Kidney (tissue), 14 donors: ENCODE measurements around the gene PPP1R18. TPM values are rescaled to one million over a fixed set of nuclear protein-coding genes. Genes with fewer than 3 reads are reported as not detected.

Source experiments
- DNase-seq, 5 donors: peaks; one replicate each; pipeline ENCODE4 v3.0.0-alpha.2; 2013 to 2020
- FAIRE-seq: peaks from 2 replicates; lab custom pipeline; 2012; peaks lifted over from hg19 to GRCh38; lab: Jason Lieb, UNC
- H3K27ac ChIP-seq, 2 donors: one replicate each; pipeline ENCODE4 v1.7.0; 2013; ENCODE audit warnings: low read depth in 2 of 2, low read length in 2 of 2, inconsistent platforms in 1 of 2
- H3K27me3 ChIP-seq: one replicate; pipeline ENCODE4 v1.7.1; 2013; ENCODE audit warnings: low read length, inconsistent platforms; ENCODE audit not compliant: control insufficient read depth, insufficient read depth
- H3K36me3 ChIP-seq, 3 donors: one replicate each; pipeline versions ENCODE4 v1.7.0 to v1.7.1; 2013; ENCODE audit warnings: low read length in 3 of 3, control low read depth in 1 of 3, inconsistent platforms in 1 of 3; ENCODE audit not compliant: insufficient read depth in 3 of 3, control insufficient read depth in 2 of 3
- H3K4me1 ChIP-seq, 3 donors: one replicate each; pipeline versions ENCODE4 v1.7.0 to v1.7.1; 2013; ENCODE audit warnings: low read length in 3 of 3, inconsistent platforms in 1 of 3, low read depth in 1 of 3; ENCODE audit not compliant: control insufficient read depth in 2 of 3, insufficient read depth in 2 of 3
- H3K4me3 ChIP-seq, 3 donors: one replicate each; pipeline versions ENCODE4 v1.7.0 to v1.8.1; 2013; ENCODE audit warnings: low read length in 3 of 3, control low read depth in 1 of 3, inconsistent platforms in 1 of 3
- H3K9ac ChIP-seq, 3 donors: one replicate each; pipeline versions ENCODE4 v1.7.0 to v1.7.1; 2013; ENCODE audit warnings: low read length in 3 of 3, control low read depth in 1 of 3, inconsistent platforms in 1 of 3
- H3K9me3 ChIP-seq, 3 donors: one replicate each; pipeline versions ENCODE4 v1.7.0 to v1.7.1; 2013; ENCODE audit warnings: low read length in 3 of 3, control low read depth in 1 of 3, inconsistent platforms in 1 of 3; ENCODE audit not compliant: control insufficient read depth in 2 of 3, insufficient read depth in 1 of 3
- intact Hi-C: fragments of 100-400 bp; cut with DNase I; formaldehyde crosslinking; loops from one replicate; pipeline ENCODE4 v1.11.1; 2022
- polyA plus RNA-seq: library from polyadenylated mRNA; stranded (reverse); fragments of 350-450 nt; fragmentation: Illumina TruSeq; extraction: RNeasy Lipid Tissue Mini Kit (QIAGEN cat#74804); gene quantifications from one replicate; pipeline ENCODE4 v1.2.3, GENCODE V29; 2014; ENCODE audit warnings: low read depth, low replicate concordance; ENCODE audit not compliant: insufficient read depth
- total RNA-seq: library from RNA; stranded (reverse); fragmentation: NEBNext Ultra II Directional; extraction: Animal tissue kit (Norgen Biotek cat#: 25700); gene quantifications from one replicate; pipeline ENCODE4 v1.2.1, GENCODE V29; 2021
- TF ChIP-seq, protein P1 (sequence below): IDR thresholded peaks from 3 replicates; pipeline ENCODE4 v1.5.1; 2012; ENCODE audit warnings: mild to moderate bottlenecking, moderate library complexity, borderline replicate concordance; ENCODE audit not compliant: insufficient read depth; ENCODE audit errors: extremely low read depth
- donor health status: control.
- donor health status: control.
- donor health status: control.
- donor health status: control.
- donor health status: control.
- donor health status: DM: yes; HTN: yes; CAD: no.
- donor health status: Normal renal cell carcinoma (clear cell type).

The PPP1R18 gene
- total and polyA plus RNA-seq, 2 donors from 2014 or later: 17.1 to 51.9 TPM

- TF ChIP-seq, protein P1, sequence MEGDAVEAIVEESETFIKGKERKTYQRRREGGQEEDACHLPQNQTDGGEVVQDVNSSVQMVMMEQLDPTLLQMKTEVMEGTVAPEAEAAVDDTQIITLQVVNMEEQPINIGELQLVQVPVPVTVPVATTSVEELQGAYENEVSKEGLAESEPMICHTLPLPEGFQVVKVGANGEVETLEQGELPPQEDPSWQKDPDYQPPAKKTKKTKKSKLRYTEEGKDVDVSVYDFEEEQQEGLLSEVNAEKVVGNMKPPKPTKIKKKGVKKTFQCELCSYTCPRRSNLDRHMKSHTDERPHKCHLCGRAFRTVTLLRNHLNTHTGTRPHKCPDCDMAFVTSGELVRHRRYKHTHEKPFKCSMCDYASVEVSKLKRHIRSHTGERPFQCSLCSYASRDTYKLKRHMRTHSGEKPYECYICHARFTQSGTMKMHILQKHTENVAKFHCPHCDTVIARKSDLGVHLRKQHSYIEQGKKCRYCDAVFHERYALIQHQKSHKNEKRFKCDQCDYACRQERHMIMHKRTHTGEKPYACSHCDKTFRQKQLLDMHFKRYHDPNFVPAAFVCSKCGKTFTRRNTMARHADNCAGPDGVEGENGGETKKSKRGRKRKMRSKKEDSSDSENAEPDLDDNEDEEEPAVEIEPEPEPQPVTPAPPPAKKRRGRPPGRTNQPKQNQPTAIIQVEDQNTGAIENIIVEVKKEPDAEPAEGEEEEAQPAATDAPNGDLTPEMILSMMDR: no peak
- FAIRE-seq: no peak
- H3K36me3 ChIP-seq: no peaks in the 10 kb centered on the region
- peak overlapping the region; percentile 77 to 88 (median 79) for H3K4me3 ChIP-seq
- H3K27ac ChIP-seq: peak overlapping the region; percentile 97 to 98
- peak in 1 of 5 donors; percentile 76 for DNase-seq
- H3K9me3 ChIP-seq: no peaks in the 10 kb centered on the region
- H3K4me1 ChIP-seq: peaks cover 3 to 20% (median 18%) of the 10 kb centered on the region in 3 donors
- intact Hi-C loops: no loop called here
- peak overlapping the region in 2 of 3 donors; percentile 91 to 94 for H3K9ac ChIP-seq
- H3K27me3 ChIP-seq: no peaks in the 10 kb centered on the region
Measured at GRCh38 chr6:30685157-30686008, 1.1 kb downstream of the PPP1R18 start.

DNA sequence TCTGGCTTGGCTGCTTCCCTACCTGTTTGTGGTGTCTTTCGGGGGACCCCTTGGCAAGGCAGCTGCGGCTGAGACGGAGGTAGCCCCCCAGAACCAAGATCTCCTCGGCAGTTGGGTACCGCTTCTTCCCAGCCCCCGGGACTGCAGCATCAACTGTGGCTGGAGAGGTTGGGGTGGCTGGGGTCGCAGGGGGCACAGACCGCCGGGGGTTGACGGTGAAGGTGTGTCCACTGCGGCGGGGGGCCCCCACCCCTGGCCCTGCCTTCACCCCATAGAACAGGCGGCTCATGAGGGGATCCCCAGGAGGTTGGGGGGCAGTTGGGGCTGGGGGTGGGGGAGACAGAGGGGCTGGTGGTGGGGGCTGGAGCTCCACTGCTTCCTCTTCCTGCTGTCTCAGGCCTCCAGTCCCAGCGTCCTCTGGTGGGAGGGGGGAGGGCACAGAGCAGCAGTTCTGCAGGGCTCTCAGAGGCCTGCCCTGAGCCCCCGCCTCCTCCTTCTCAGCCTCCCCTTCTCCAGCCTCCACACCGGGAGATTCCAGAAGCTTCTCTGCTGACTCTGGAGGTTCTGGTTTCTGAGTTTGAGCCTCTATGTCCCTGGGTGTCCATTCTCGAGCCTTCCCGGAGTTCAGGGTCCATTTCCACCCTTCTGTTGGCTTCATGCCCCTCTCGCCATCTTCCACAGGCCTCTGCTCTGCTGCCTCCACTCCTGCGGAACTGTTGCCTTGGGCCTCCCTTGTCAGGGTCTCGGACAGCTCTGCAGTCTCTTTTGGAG is 1.9 kb downstream of the PPP1R18 start:
- no peaks in the 10 kb centered on the region for H3K27me3 ChIP-seq
- FAIRE-seq (no peak), DNase-seq (peak in 2 of 5 donors; percentile 29 to 82)
- peak overlapping the region; percentile 40 to 77 (median 67) for H3K4me3 ChIP-seq
- H3K9ac ChIP-seq: peak overlapping the region in 2 of 3 donors; percentile 77 to 94
- peaks cover 0 to 22% (median 11%) of the 10 kb centered on the region in 3 donors for H3K4me1 ChIP-seq
- intact Hi-C loops: loop anchor here (5.0 kb wide), 1 partner anchor 38 kb away; the partner anchor contains the start of gene TUBB
- peak overlapping the region; percentile 97 to 98 for H3K27ac ChIP-seq
- H3K9me3 ChIP-seq: no peaks in the 10 kb centered on the region
- TF ChIP-seq, protein P1: no peak
- no peaks in the 10 kb centered on the region for H3K36me3 ChIP-seq

GRCh38 chr6:30683980-30684338 is 2.5 kb downstream of the PPP1R18 start:
- Histone ChIP-seq H3K27ac (peak overlapping the region; percentile 79 to 98), H3K9ac (peak overlapping the region in 1 of 3 donors; percentile 80), H3K4me3 (peak overlapping the region; percentile 40 to 77 (median 67)), H3K4me1 (peaks cover 0 to 25% (median 11%) of the 10 kb centered on the region in 3 donors), H3K27me3 (no peaks in the 10 kb centered on the region), H3K36me3 (no peaks in the 10 kb centered on the region), H3K9me3 (no peaks in the 10 kb centered on the region)
- TF ChIP-seq, protein P1: no peak
- FAIRE-seq (no peak), DNase-seq (peak in 1 of 5 donors; percentile 70)
- intact Hi-C loops: loop anchor here (5.0 kb wide), 1 partner anchor 38 kb away; the partner anchor contains the start of gene TUBB
